Thyroid gland (tissue), 4 donors: ENCODE results near the gene CRTAP. TPM values are rescaled to one million over a fixed set of nuclear protein-coding genes. Genes with fewer than 3 reads are reported as not detected.
"Not testable (repeated sequence)": the region's sequence is repeated elsewhere in the genome, so short reads cannot be mapped to it uniquely, and the experiment has no call there.

Experiments
- DNase-seq, 2 donors: peaks; one replicate each; pipeline ENCODE4 v3.0.0-alpha.2; 2019
- H3K27ac ChIP-seq, 3 donors: fragments of 200-600 bp; sonication (generic); 1 replicate in 2 of 3; 2 replicates in 1 of 3; pipeline ENCODE4 v1.5.1; 2016 to 2019; ENCODE audit warnings: mild to moderate bottlenecking in 1 of 3, moderate library complexity in 1 of 3
- H3K27me3 ChIP-seq: fragments of 200-600 bp; sonication (generic); one replicate; pipeline ENCODE4 v1.5.1; 2019
- H3K36me3 ChIP-seq, 2 donors: fragments of 200-600 bp; sonication (generic); one replicate each; pipeline ENCODE4 v1.5.1; 2016 to 2019
- H3K4me1 ChIP-seq, 2 donors: fragments of 200-600 bp; sonication (generic); one replicate each; pipeline ENCODE4 v1.5.1; 2017 to 2019
- H3K4me3 ChIP-seq, 3 donors: fragments of 200-600 bp; sonication (generic); replicated peaks in 1 of 3; 1 replicate in 2 of 3; 2 replicates in 1 of 3; pipeline ENCODE4 v1.5.1; 2016; ENCODE audit warnings: mild to moderate bottlenecking in 1 of 3
- H3K9me3 ChIP-seq: fragments of 200-600 bp; sonication (generic); one replicate; pipeline ENCODE4 v1.5.1; 2017
- CTCF ChIP-seq, 6 experiments: fragments of 200-600 bp in 3 of 6; fragments of 450-650 bp in 3 of 6; sonication (generic) in 3 of 6; IDR thresholded peaks; one replicate each; pipeline ENCODE4 v1.5.1; 2016 to 2019; ENCODE audit warnings: antibody characterized with exemption in 6 of 6, mild to moderate bottlenecking in 2 of 6, inconsistent platforms in 1 of 6, moderate library complexity in 1 of 6
- POLR2A ChIP-seq, 2 donors: fragments of 450-650 bp; IDR thresholded peaks; one replicate each; pipeline ENCODE4 v1.6.1; 2017; ENCODE audit warnings: antibody characterized with exemption in 2 of 2, mild to moderate bottlenecking in 2 of 2, moderate library complexity in 1 of 2
- WGBS, 2 donors: methylation state at CpG; one replicate each; pipeline ENCODE4 v1.1.5; 2017; 5-methylcytosine and 5-hydroxymethylcytosine counted together
- intact Hi-C: fragments of 100-400 bp; cut with DNase I; formaldehyde crosslinking; loops from one replicate; pipeline ENCODE4 v1.15.1; 2023
- total RNA-seq, 4 donors: library from RNA; depleted of rRNA; stranded (reverse); fragments of >200 nt; gene quantifications; one replicate each; pipeline ENCODE4 v1.2.3, GENCODE V29; 2016

Gene CRTAP
- total RNA-seq, 4 donors from 2014 or later = 241 to 504 (median 300) TPM

- Histone ChIP-seq H3K4me3 (no peak overlapping the region), H3K27ac (no peak overlapping the region), H3K9me3 (no peaks in the 10 kb centered on the region), H3K36me3 (no peaks in the 10 kb centered on the region), H3K27me3 (no peaks in the 10 kb centered on the region), H3K4me1 (no peaks in the 10 kb centered on the region)
- no peak for DNase-seq
- intact Hi-C loops = no loop called here
- TF ChIP-seq CTCF (IDR thresholded peaks at IDR 0.05) (no peak), POLR2A (IDR thresholded peaks at IDR 0.05) (no peak)
- 89 to 93% methylated on average over 4 of the region's 4 CpGs for WGBS, 2 donors
Measured at GRCh38 chr3:33159234-33159633, 45.4 kb downstream of the CRTAP start.

- WGBS, 2 donors = 83 to 88% methylated on average over 3 of the region's 3 CpGs
- DNase-seq = no peak
- no peak overlapping the region for H3K27ac ChIP-seq
- no peaks in the 10 kb centered on the region for H3K27me3 ChIP-seq
- intact Hi-C loops = no loop called here
- TF ChIP-seq CTCF (IDR thresholded peaks at IDR 0.05) (no peak), POLR2A (IDR thresholded peaks at IDR 0.05) (no peak)
- H3K4me1 ChIP-seq = no peaks in the 10 kb centered on the region
- H3K9me3 ChIP-seq = no peaks in the 10 kb centered on the region
- no peak overlapping the region for H3K4me3 ChIP-seq
- no peaks in the 10 kb centered on the region for H3K36me3 ChIP-seq
Measured at GRCh38 chr3:33159981-33160380, 46.2 kb downstream of the CRTAP start.

- H3K36me3 ChIP-seq, DNase-seq, H3K4me1 ChIP-seq, H3K27ac ChIP-seq, H3K9me3 ChIP-seq, H3K4me3 ChIP-seq, intact Hi-C loops, H3K27me3 ChIP-seq: not testable (repeated sequence)
- 85% methylated on average over 5 of the region's 5 CpGs for WGBS, 2 donors
Measured at GRCh38 chr3:33162621-33163020, 48.8 kb downstream of the CRTAP start.

GRCh38 chr3:33165372-33165771 lies 51.6 kb downstream of the CRTAP start:
- Histone ChIP-seq H3K36me3 (no peaks in the 10 kb centered on the region), H3K4me3 (no peak overlapping the region), H3K27me3 (no peaks in the 10 kb centered on the region), H3K27ac (no peak overlapping the region), H3K9me3 (no peaks in the 10 kb centered on the region), H3K4me1 (no peaks in the 10 kb centered on the region)
- no peak for TF ChIP-seq POLR2A (IDR thresholded peaks at IDR 0.05)
- TF ChIP-seq CTCF (IDR thresholded peaks at IDR 0.05) = no peak
- whole genome bisulfite sequencing, 2 donors = 94 to 96% methylated on average over 1 of the region's 1 CpG
- intact Hi-C loops = no loop called here
- DNase-seq = no peak

GRCh38 chr3:33166095-33166494 lies 52.3 kb downstream of the CRTAP start:
- intact Hi-C loops = no loop called here
- TF ChIP-seq CTCF (IDR thresholded peaks at IDR 0.05) = no peak
- no peak for TF ChIP-seq POLR2A (IDR thresholded peaks at IDR 0.05)
- WGBS, 2 donors = 93 to 95% methylated on average over 2 of the region's 2 CpGs
- H3K4me3 ChIP-seq = no peak overlapping the region
- H3K27me3 ChIP-seq = no peaks in the 10 kb centered on the region
- H3K9me3 ChIP-seq = no peaks in the 10 kb centered on the region
- no peaks in the 10 kb centered on the region for H3K4me1 ChIP-seq
- H3K27ac ChIP-seq = no peak overlapping the region
- DNase-seq = no peak
- no peaks in the 10 kb centered on the region for H3K36me3 ChIP-seq

GRCh38 chr3:33167284-33167683 lies 53.5 kb downstream of the CRTAP start:
- TF ChIP-seq CTCF (IDR thresholded peaks at IDR 0.05) (no peak), POLR2A (IDR thresholded peaks at IDR 0.05) (no peak)
- Histone ChIP-seq H3K9me3 (no peaks in the 10 kb centered on the region), H3K4me3 (no peak overlapping the region), H3K27ac (no peak overlapping the region), H3K27me3 (no peaks in the 10 kb centered on the region), H3K36me3 (no peaks in the 10 kb centered on the region), H3K4me1 (no peaks in the 10 kb centered on the region)
- DNase-seq = no peak
- 76 to 96% methylated on average over 3 of the region's 3 CpGs for WGBS, 2 donors
- intact Hi-C loops = no loop called here
